Kidney epithelial cell (primary cell): ENCODE measurements around the gene SSH3. TPM values are rescaled to one million over a fixed set of nuclear protein-coding genes. Genes with fewer than 3 reads are reported as not detected.

ENCODE experiments used
- DNase-seq: peaks from one replicate; pipeline ENCODE4 v3.0.0-alpha.2; 2010; ENCODE audit warnings: low read depth
- H3K27me3 ChIP-seq: 2 replicates; pipeline ENCODE4 v1.6.0; 2011; ENCODE audit warnings: low read length; ENCODE audit not compliant: control insufficient read depth, insufficient read depth
- H3K36me3 ChIP-seq: 2 replicates; pipeline ENCODE4 v1.5.1; 2011; ENCODE audit warnings: low read length; ENCODE audit not compliant: control insufficient read depth, insufficient read depth
- H3K4me3 ChIP-seq: 2 replicates; pipeline ENCODE4 v1.5.1; 2011; ENCODE audit warnings: low read depth, mild to moderate bottlenecking, control low read depth, low read length
- total RNA-seq: library from RNA; depleted of rRNA; stranded (reverse); fragments of >200 nt; gene quantifications from 2 replicates; pipeline ENCODE4 v1.2.3, GENCODE V29; 2015
- TF ChIP-seq, protein P1 (sequence below): IDR thresholded peaks from 2 replicates; pipeline ENCODE4 v1.5.1; 2011; ENCODE audit warnings: mild to moderate bottlenecking, moderate library complexity, low read length, control low read depth, inconsistent platforms; ENCODE audit not compliant: insufficient read depth, poor library complexity, severe bottlenecking

SSH3 gene
- total RNA-seq, 1 donor from 2014 or later: 39.9 TPM

DNA sequence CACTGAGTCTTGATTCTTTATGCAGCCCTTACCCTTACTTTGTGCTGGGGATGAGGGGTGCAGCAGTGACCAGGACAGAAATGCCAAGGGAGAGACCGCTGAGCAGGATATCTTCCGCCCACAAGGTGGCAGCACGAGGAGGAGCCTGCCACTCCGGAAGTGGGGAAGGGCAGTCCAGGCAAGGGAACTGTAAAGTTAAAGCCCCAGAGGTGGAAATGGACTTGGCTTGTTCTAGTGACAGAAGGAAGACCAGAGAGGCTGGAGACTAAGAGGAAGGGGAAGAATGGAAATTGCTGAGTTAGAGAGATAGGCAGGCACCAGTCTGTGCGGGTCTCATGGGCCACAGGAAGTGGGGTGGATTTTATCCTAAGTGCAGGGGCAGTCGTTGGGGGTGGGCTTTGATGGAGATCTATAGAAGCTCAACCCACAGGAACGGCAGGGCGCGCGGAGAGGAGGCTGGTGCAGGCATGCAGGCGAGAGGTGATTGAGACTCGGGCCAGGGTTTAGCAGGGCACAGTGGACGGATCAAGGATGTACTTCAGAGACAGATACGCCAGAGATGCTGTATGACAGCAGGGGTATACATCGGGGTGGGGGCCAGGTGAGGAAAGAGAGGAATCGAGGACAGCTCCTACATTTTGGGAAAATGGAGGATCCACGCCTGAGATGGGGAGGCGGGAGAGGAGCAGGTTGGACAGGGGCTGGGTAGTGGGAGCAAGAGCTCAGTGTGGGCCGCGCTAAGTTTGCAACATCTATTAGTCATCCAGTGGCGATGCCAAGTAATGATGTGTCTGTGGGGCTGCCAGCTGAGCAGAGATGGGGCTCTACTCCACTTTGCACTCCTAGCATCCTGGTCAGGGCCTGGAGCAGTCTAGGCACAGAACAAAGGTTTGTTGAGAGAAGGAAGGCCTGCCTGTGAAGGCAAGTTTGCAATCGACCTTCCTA lies 40.3 kb upstream of the SSH3 start:
- TF ChIP-seq, protein P1, sequence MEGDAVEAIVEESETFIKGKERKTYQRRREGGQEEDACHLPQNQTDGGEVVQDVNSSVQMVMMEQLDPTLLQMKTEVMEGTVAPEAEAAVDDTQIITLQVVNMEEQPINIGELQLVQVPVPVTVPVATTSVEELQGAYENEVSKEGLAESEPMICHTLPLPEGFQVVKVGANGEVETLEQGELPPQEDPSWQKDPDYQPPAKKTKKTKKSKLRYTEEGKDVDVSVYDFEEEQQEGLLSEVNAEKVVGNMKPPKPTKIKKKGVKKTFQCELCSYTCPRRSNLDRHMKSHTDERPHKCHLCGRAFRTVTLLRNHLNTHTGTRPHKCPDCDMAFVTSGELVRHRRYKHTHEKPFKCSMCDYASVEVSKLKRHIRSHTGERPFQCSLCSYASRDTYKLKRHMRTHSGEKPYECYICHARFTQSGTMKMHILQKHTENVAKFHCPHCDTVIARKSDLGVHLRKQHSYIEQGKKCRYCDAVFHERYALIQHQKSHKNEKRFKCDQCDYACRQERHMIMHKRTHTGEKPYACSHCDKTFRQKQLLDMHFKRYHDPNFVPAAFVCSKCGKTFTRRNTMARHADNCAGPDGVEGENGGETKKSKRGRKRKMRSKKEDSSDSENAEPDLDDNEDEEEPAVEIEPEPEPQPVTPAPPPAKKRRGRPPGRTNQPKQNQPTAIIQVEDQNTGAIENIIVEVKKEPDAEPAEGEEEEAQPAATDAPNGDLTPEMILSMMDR: peak; percentile 90
- Histone ChIP-seq H3K36me3 (peaks cover 1% of the 10 kb centered on the region), H3K4me3 (no peak overlapping the region), H3K27me3 (no peaks in the 10 kb centered on the region)
- no peak for DNase-seq

DNA sequence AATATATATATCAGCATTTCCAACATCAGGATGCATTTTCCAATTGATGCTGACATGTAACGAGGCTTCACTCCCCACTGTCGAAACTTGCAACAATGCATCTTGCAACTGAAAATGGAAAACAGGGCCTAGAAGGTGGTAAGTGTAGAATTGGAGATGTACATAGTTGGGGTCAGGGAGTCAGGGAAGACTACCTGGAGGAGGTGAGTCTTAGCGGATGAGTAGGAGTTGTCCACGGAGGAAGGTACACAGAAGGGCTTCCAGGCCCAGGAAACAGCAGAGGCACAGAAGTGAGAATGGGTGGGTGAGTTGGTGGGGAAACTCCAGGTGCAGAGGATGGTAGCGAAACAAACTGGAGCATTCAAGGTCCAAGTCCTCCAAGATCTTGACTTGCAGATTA lies 39.1 kb upstream of the SSH3 start:
- TF ChIP-seq, protein P1: no peak
- DNase-seq: no peak
- Histone ChIP-seq H3K36me3 (peaks cover 2% of the 10 kb centered on the region), H3K27me3 (no peaks in the 10 kb centered on the region), H3K4me3 (no peak overlapping the region)

DNA sequence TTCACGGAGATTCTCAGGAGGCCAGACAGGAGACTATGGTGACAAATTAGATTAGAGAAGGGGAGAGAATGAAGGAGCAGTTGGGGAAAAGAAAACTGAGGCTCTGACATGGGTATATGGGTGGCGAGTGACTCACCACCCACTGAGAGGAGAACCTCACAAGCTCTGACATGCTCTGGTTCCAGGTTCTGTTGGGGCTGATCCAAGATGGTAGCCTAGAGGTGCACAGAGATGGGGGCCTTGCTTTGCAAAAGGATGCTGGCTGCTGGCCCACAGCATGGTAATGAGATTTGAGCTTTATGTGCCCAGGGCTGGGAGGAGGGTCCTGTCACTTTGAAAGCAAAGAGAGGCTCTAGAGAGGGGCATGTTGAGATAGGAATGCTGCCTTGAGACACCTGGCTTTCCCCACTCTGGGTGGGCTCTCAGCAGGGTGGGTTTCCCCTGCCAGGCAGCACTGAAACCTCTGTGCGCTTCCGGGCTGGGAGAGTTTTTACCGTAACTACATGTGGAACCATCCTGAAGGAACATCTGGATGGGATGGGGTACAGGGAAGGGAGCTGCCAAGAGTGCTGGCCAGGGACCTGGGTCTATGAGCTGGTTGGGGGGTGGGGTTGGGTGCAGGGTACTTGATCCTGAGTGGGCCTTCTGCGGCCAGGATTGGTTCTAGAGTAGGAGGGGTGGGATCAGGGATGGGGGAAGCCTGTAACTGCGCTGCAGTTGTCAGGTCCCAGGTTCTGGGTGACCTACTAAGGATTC lies 38.3 kb upstream of the SSH3 start:
- Histone ChIP-seq H3K27me3 (no peaks in the 10 kb centered on the region), H3K36me3 (peaks cover 2% of the 10 kb centered on the region), H3K4me3 (no peak overlapping the region)
- TF ChIP-seq, protein P1: no peak
- no peak for DNase-seq

DNA sequence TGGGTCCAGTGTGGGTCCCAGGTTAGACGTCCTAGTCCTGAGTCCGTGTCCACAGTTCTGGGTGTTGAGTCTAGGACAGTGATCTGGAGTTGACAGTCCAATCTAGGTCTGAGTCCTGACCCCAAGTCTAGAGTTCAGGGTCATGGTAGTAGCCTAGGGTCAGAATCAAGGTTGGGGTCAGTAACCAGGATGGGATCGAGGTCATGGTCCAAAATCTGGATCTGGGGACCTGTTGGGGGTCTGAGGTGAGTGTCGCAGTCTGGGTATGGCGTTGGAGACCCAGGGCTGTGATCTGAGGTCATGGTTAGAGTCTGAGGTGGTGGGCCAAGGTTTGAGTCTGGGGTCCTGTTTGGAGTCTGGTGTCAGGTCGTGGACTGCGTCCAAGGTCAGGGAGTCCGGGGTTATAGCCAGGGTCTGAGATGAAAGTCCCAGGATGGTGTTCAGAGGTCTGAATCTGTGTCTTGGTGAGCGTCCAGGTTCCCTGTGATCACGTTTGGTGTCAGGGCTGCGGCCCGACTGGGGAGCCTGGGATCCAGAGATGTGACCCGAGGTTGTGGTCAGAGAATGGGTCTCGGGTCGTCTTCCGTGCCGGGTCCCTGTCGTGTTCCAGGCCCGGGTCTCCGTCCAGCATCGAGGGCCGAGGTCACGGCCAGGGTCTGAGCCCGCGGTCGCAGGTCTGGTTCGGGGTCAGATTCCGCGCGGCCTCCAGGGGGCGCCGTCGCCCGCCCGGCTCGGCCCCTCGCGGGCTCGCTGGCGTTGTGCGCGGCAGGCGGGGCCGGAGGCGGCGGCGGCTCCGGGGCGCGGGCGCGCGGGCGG lies 37.5 kb upstream of the SSH3 start:
- H3K27me3 ChIP-seq: no peaks in the 10 kb centered on the region
- peaks cover 2% of the 10 kb centered on the region for H3K36me3 ChIP-seq
- TF ChIP-seq, protein P1: peak; percentile 53
- DNase-seq: no peak
- H3K4me3 ChIP-seq: peak overlapping the region; percentile 65

DNA sequence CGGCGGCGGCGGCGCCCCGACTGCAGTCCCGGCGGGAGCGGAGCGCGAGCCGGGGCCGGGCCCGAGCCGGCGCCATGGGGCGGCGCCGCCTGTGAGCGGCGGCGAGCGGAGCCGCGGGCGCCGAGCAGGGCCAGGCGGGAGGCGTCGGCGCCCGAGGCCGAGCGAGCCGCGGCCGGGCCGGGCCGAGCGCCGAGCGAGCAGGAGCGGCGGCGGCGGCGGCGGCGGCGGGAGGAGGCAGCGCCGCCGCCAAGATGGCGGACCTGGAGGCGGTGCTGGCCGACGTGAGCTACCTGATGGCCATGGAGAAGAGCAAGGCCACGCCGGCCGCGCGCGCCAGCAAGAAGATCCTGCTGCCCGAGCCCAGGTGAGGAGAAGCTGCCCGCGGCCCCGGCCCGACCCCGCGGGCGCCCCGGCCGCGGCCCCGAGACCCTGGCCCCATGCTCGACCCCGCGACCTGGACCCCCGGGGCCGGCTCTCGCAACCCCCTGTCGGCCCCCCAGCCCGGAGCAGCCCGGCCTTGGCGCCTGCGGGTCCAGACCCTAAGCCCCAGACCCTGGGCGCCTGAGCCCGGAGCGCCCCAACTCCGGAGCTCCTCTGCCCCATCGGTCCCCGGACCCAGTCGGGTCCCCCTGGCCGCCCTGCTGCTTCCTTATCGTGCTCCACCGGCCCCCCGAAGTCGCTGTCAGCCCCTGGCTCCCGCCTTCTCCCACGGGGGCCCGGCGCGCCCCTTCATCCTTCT lies 36.7 kb upstream of the SSH3 start, which contains the start of gene GRK2:
GRK2 (plus strand) TSS at position 25 of the 739 bp plus-strand sequence; CDS start at position 252, 227 bp downstream.
- DNase-seq: no peak
- Histone ChIP-seq H3K36me3 (peaks cover 2% of the 10 kb centered on the region), H3K27me3 (no peaks in the 10 kb centered on the region), H3K4me3 (peak within 1 kb of the TSS; percentile 65)
- TF ChIP-seq, protein P1: no peak
